Stimulated activated naive CD8-positive, alpha-beta T cell treated with anti-CD3 and anti-CD28 coated beads, Interleukin-15, amount 100 ng/mL, for 72 hours (primary cell): ENCODE data around the gene KRTAP3-3.
A peak's percentile ranks its signal among the peaks of the same experiment; 100 is the strongest.

Experiments used
- ATAC-seq: fragments of 150-1000 bp; cut with Tn5 transposase; 2 replicates; pipeline ENCODE4 v1.10.0; 2021; ENCODE audit warnings: mild to moderate bottlenecking, moderate library complexity
- DNase-seq, 2 donors: peaks; one replicate each; pipeline ENCODE4 v3.0.0; 2021 to 2022
- H3K27ac Mint-ChIP-seq, 2 donors: one replicate each; pipeline ENCODE4 v1.8.0; 2022; ENCODE audit warnings: mild to moderate bottlenecking in 2 of 2, mixed read lengths in 2 of 2, moderate library complexity in 2 of 2
- H3K27me3 Mint-ChIP-seq: one replicate; pipeline ENCODE4 v1.8.0; 2022; ENCODE audit warnings: mixed read lengths
- H3K4me1 Mint-ChIP-seq: one replicate; pipeline ENCODE4 v1.8.0; 2022; ENCODE audit warnings: mild to moderate bottlenecking, mixed read lengths
- H3K4me3 Mint-ChIP-seq, 2 donors: one replicate each; pipeline ENCODE4 v1.8.0; 2022; ENCODE audit warnings: mild to moderate bottlenecking in 2 of 2, mixed read lengths in 2 of 2, moderate library complexity in 1 of 2
- H3K9me3 Mint-ChIP-seq, 2 donors: one replicate each; pipeline ENCODE4 v1.8.0; 2022; ENCODE audit warnings: mixed read lengths in 2 of 2

Gene KRTAP3-3

GRCh38 chr17:40984226-40984625 lies 9.7 kb downstream of the KRTAP3-3 start, which contains the start of gene KRT40:
TSS of gene KRT40 (minus strand) at chr17:40984326. CDS start at chr17:40984273, 53 bp downstream.
- Mint-ChIP-seq H3K9me3 (no peaks in the 10 kb centered on the region), H3K27ac (no peak within 1 kb of the TSS), H3K4me1 (no peaks in the 10 kb centered on the region), H3K4me3 (no peak within 1 kb of the TSS), H3K27me3 (peaks cover 8% of the 10 kb centered on the region)
- ATAC-seq (no peak), DNase-seq (no peak)

DNA sequence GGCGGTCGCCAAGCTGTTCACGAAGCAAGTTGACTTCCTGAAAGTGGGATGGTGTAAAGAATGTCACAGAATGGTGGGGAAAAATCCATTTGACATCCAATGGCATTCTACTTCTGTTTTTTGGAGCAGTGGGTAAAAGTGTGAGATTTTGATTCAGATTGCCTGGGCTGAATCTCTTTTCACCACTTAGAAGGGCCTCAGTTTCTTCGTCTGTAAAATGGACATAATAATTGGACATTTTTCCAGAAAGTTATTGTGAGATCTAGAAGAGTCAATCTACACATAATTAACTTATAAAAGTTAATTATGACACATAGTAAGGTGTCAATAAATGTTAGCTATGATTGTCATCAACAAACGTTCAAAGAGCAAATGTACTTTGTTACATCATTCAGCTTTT lies 12.8 kb downstream of the KRTAP3-3 start:
- Mint-ChIP-seq H3K4me1 (no peaks in the 10 kb centered on the region), H3K4me3 (no peak overlapping the region), H3K27ac (no peak overlapping the region), H3K27me3 (peaks cover 17% of the 10 kb centered on the region), H3K9me3 (no peaks in the 10 kb centered on the region)
- DNase-seq (no peak), ATAC-seq (no peak)

DNA sequence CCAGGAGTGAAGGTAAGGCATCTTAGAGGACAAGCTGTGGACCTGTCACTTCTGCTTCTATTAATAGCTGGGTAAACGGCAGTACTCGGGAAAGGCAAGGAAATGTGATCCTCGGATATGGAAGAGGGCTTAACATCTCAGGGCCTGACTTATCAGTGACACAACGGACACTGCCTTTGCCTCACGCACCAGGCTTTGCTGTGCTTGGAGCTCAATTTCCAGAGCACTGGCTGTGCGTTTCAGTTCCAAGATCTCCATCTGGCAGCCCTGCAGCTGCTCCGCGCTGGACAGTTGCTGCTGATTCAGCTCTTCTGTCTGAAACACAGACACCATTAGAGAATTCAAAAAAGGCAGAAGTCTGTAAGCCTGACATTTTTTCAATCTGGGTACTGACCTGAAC lies 13.4 kb downstream of the KRTAP3-3 start:
- H3K27ac Mint-ChIP-seq, result no peak overlapping the region
- no peak for DNase-seq

DNA sequence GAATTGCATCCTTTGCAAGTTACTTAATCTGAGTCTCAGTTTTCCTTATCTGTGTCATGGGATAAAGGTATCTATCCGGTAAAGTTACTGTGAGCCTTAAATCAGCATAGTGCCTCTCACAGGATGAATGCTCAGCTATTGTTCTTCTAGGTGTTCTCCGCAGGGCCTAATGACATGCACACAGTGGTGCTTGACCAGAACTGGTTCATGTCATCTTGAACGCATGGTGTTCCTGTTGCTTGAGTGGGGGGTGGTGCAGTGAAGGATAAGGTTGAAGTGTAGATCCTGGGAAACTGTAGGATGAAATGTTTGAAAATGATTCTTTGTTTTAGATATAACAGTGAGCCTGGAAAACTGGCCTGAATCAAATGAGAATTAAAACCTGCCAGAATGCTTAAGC lies 13.8 kb downstream of the KRTAP3-3 start:
- no peak overlapping the region for H3K27ac Mint-ChIP-seq
- H3K4me1 Mint-ChIP-seq, result no peaks in the 10 kb centered on the region
- DNase-seq (no peak), ATAC-seq (no peak)
- H3K9me3 Mint-ChIP-seq, result no peaks in the 10 kb centered on the region
- H3K27me3 Mint-ChIP-seq, result peaks cover 19% of the 10 kb centered on the region
- H3K4me3 Mint-ChIP-seq, result no peak overlapping the region

More for the DNA sequence above, 13.4 kb downstream of the KRTAP3-3 start:
- no peaks in the 10 kb centered on the region for H3K9me3 Mint-ChIP-seq
- H3K4me1 Mint-ChIP-seq, result no peaks in the 10 kb centered on the region
- peaks cover 19% of the 10 kb centered on the region for H3K27me3 Mint-ChIP-seq
- ATAC-seq, result no peak
- H3K4me3 Mint-ChIP-seq, result no peak overlapping the region

GRCh38 chr17:40978575-40979151 lies 15.3 kb downstream of the KRTAP3-3 start:
- no peak overlapping the region for H3K4me3 Mint-ChIP-seq
- no peak overlapping the region for H3K27ac Mint-ChIP-seq
- H3K4me1 Mint-ChIP-seq, result no peaks in the 10 kb centered on the region
- peaks cover 12% of the 10 kb centered on the region for H3K27me3 Mint-ChIP-seq
- H3K9me3 Mint-ChIP-seq, result no peaks in the 10 kb centered on the region
- ATAC-seq (no peak), DNase-seq (no peak)

GRCh38 chr17:40975516-40975915 lies 18.4 kb downstream of the KRTAP3-3 start:
- no peak for DNase-seq
- Mint-ChIP-seq H3K27ac (peak overlapping the region in 1 of 2 donors; percentile 3), H3K27me3 (peaks cover 11% of the 10 kb centered on the region), H3K4me1 (no peaks in the 10 kb centered on the region), H3K4me3 (no peak overlapping the region), H3K9me3 (no peaks in the 10 kb centered on the region)
- ATAC-seq, result no peak

GRCh38 chr17:40974366-40974765 lies 19.6 kb downstream of the KRTAP3-3 start:
- ATAC-seq (no peak), DNase-seq (no peak)
- no peak overlapping the region for H3K4me3 Mint-ChIP-seq
- H3K27ac Mint-ChIP-seq, result no peak overlapping the region
- H3K27me3 Mint-ChIP-seq, result peaks cover 11% of the 10 kb centered on the region
- no peaks in the 10 kb centered on the region for H3K4me1 Mint-ChIP-seq
- H3K9me3 Mint-ChIP-seq, result no peaks in the 10 kb centered on the region

DNA sequence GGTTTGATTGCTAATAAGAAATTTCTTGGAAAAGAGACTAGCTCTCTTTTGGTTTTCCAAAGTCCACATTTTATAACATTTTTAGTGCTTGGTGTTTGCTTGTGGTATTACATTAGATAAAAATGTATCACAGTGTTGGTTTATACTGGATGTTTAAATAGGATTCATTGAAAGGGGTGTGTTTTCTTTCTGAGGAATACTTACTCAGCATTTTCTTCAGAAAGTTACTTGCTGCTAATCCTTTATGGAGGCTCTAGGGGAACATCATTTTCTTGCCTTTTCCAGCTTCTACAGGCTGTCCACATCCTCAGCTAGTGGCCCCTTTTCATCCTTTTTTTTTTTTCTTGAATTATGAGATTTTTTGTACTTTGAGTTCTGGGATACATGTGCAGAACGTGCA lies 26.4 kb downstream of the KRTAP3-3 start:
- H3K4me1 Mint-ChIP-seq, result no peaks in the 10 kb centered on the region
- ATAC-seq (no peak), DNase-seq (no peak)
- no peaks in the 10 kb centered on the region for H3K27me3 Mint-ChIP-seq
- H3K9me3 Mint-ChIP-seq, result no peaks in the 10 kb centered on the region
- H3K27ac Mint-ChIP-seq, result no peak overlapping the region
- no peak overlapping the region for H3K4me3 Mint-ChIP-seq

DNA sequence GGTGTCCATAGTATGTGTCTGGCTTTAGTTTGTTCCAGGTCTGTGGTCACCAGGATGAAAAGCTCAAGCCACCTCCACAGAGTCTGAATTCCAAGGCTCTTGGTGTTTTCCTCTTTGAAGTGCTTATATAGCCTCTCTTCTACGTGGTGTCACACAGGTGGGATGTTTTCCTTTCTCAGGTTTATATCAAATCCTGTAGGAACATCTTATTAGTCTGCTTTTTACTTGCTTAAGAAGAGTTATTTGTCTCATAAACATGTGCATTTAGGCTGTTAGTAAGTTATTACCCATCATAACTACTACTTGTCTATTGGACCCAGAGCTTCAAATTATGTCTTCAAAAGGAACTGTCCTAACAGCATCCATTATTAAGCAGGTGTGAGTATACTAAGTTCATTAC lies 27.1 kb downstream of the KRTAP3-3 start, which contains the start of gene KRT39:
Gene KRT39 (minus strand): TSS at position 101 of the 400 bp plus-strand sequence. CDS start 92 bp downstream, at position 9.
- no peaks in the 10 kb centered on the region for H3K9me3 Mint-ChIP-seq
- DNase-seq (no peak), ATAC-seq (no peak)
- no peak within 1 kb of the TSS for H3K27ac Mint-ChIP-seq
- H3K4me1 Mint-ChIP-seq, result no peaks in the 10 kb centered on the region
- no peak within 1 kb of the TSS for H3K4me3 Mint-ChIP-seq
- H3K27me3 Mint-ChIP-seq, result no peaks in the 10 kb centered on the region

DNA sequence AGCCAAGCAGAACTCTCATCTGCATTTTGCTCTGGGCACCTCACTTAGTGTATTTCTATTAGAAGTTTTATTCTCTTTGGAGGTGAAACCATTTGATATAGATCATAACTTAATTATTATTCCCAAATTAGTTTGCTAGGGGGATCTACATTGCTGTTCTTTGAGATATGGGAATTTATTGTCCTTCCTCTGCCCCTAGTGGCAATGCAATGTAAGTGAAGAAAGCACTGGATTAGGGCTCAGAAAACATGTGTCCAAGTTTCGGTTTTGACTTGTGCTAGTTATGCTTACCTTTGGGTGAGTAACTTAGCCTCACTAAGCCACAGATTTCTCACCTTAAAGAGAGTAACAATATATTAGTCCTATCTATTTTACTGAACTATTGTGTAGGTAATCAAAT lies 30.1 kb downstream of the KRTAP3-3 start:
- Mint-ChIP-seq H3K4me3 (no peak overlapping the region), H3K4me1 (no peaks in the 10 kb centered on the region), H3K27ac (no peak overlapping the region), H3K27me3 (no peaks in the 10 kb centered on the region), H3K9me3 (no peaks in the 10 kb centered on the region)
- DNase-seq (no peak), ATAC-seq (no peak)

DNA sequence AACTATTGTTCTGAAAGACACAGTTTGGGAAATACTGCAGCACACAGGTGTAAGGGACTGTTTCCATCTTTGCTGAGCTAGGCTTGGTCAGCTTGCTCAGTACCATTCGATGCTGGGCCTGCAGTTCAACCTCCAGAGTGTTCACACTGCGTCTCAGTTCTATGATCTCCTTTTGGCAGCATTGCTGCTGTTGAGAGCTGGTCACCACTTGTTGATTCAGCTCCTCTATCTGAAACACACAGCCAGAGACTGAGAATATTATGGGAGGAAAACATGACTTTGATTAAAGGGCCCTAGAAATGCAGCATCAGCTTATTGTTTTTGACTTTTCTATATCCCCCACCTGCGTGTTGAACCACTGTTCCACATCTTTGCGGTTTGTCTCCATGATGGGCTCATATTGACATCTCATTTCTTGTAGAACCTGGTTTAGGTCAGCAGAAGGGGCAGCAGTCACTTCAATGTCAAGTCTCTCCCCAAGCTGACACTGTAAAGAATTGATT lies 31.9 kb downstream of the KRTAP3-3 start:
- Mint-ChIP-seq H3K4me3 (no peak overlapping the region), H3K27ac (no peak overlapping the region), H3K9me3 (no peaks in the 10 kb centered on the region), H3K4me1 (no peaks in the 10 kb centered on the region), H3K27me3 (no peaks in the 10 kb centered on the region)
- DNase-seq, result no peak
- no peak for ATAC-seq

DNA sequence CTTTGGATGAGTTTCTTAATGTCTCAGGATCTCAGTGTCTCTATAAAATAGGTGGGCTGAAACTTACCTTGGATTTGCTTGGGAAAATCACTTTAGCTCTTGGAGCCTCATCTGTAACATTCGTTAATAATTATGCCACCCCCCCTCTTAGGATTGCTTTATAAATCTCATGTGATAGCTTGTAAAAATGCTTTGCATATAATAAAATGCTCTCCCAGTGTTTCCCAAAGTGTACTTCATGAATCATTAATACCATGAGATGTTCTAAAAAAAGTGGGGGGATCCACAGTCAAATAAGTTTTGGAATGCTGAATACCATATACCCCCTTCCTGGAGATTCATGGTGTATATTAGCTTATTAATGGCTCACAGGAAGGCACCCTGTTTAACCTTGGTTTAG lies 32.4 kb downstream of the KRTAP3-3 start:
- H3K27me3 Mint-ChIP-seq, result no peaks in the 10 kb centered on the region
- H3K4me3 Mint-ChIP-seq, result no peak overlapping the region
- H3K9me3 Mint-ChIP-seq, result no peaks in the 10 kb centered on the region
- H3K27ac Mint-ChIP-seq, result no peak overlapping the region
- ATAC-seq, result no peak
- no peaks in the 10 kb centered on the region for H3K4me1 Mint-ChIP-seq
- no peak for DNase-seq

DNA sequence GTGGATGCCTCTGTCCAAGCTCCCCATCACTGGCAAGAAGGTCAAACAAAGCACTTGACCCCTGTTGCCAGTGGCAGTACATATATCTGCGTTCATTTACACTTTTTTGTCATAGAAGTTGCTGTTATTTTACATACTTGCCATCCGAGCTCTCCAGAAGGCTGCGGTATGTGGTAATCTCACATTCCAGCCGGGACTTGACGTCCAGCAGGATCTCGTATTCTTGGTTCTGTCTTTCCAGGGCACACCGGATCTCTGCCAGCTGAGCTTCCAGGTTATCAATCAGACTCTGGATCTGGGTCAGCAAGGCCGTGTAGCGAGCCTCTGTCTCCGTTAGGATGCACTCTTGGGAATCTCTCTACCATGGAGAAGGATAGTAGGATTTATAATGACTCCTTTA lies 33.8 kb downstream of the KRTAP3-3 start:
- peak overlapping the region in 1 of 2 donors; percentile 70 for H3K27ac Mint-ChIP-seq
- no peaks in the 10 kb centered on the region for H3K4me1 Mint-ChIP-seq
- H3K9me3 Mint-ChIP-seq, result no peaks in the 10 kb centered on the region
- no peak overlapping the region for H3K4me3 Mint-ChIP-seq
- peaks cover 10% of the 10 kb centered on the region for H3K27me3 Mint-ChIP-seq
- DNase-seq, result no peak
- no peak for ATAC-seq

DNA sequence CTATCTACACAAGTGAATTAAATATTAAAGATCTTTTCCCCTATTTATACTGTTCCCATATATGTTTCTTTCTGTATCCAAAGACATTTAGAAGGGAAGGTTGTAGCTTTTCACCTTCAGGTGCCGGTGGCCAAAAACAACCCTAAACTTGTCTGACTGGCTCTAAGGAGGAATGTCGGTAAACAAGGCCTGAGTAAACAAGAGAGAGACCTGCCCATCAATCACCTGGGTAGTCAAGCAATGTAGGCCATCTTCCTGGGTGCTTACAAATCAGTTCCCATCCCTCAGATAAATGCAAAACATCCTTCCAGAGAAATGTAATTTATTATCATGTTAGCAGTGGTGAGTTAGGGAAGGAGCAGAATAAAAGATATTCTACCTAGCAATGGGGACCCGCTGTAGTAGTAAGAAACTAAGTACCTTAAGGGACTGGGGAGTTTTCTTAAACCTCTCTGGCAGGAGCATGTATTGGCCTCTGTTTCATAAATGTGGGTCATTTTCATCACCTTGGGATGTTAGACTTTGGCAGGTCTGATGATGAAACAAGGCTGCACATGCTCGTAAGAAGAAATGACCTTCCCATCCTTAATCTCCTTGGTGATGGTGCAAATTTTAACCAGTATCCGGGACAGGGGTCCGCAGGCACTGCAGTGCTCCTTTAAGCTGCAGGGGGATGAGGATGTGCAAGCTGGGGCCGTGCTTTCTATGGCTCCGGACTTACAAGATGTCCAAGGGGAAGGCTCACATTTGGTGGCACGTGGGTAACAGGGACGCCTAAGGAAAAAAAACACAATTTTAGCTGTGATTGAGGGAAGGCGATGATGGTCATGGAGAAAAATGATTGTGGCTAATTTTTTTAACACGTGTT lies 35.6 kb downstream of the KRTAP3-3 start:
- Mint-ChIP-seq H3K27me3 (peaks cover 24% of the 10 kb centered on the region), H3K9me3 (no peaks in the 10 kb centered on the region), H3K4me3 (no peak overlapping the region), H3K27ac (no peak overlapping the region), H3K4me1 (no peaks in the 10 kb centered on the region)
- DNase-seq (no peak), ATAC-seq (no peak)

DNA sequence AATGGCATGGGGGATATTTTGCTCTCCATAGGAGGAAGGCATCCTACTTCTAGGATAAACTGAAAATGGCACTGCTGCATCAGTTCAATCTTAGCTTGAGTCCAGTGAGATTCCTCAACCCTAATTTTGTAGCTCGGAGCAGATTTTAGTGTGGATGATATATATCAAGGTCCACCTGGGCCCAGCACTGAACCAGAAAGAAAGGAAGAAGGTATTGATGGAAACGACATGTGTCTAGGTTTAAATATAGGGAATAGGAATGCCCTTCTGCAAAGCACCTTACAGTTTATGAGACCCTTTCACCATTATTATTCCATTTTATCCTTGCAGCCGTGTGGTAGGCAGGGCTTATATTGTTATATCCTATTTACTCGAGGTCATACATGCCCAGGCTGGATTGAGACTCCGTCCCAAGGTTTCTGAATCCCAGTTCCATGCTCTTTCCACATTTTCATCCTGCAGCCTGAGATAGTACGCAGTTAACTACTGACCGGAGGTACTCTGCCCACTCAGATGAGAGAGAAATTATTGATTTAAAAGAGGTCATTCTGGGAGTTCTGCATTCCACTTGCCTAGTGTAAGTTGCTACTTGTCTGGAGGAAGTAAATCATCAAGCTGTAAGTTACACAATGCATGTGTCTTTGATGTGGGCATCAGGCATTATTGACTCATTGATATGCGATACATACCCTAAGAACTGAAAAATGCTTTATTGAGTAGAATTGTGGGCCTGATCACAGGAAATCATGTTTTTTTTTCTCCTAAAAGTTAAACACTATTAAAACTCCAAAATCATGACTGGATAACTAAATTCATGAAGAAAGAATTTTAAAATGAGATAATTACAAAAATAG lies 37.3 kb downstream of the KRTAP3-3 start:
- no peak overlapping the region for H3K27ac Mint-ChIP-seq
- peaks cover 31% of the 10 kb centered on the region for H3K27me3 Mint-ChIP-seq
- no peak overlapping the region for H3K4me3 Mint-ChIP-seq
- no peaks in the 10 kb centered on the region for H3K9me3 Mint-ChIP-seq
- DNase-seq (no peak), ATAC-seq (no peak)
- H3K4me1 Mint-ChIP-seq, result no peaks in the 10 kb centered on the region
